Endothelial cell of umbilical vein (primary cell): ENCODE measurements around the gene ACSS1.

Source experiments
- GATA2 ChIP-seq: IDR thresholded peaks from 2 replicates; pipeline ENCODE4 v1.7.0; 2011; ENCODE audit warnings: low read depth, mild to moderate bottlenecking, moderate library complexity, mixed read lengths, low read length; ENCODE audit not compliant: insufficient read length, insufficient read depth
- TF ChIP-seq, protein P1 (sequence below): IDR thresholded peaks from 2 replicates; pipeline ENCODE4 v1.6.1; 2011; ENCODE audit not compliant: insufficient read depth, insufficient read length

GRCh38 chr20:24980291-24981053 lies 77.5 kb downstream of the ACSS1 start:
- TF ChIP-seq GATA2, result no peak
- TF ChIP-seq, protein P1, sequence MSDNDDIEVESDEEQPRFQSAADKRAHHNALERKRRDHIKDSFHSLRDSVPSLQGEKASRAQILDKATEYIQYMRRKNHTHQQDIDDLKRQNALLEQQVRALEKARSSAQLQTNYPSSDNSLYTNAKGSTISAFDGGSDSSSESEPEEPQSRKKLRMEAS, result no peak
